ENCODE data around the gene GBP6.
"Not testable (repeated sequence)": the region's sequence is repeated elsewhere in the genome, so short reads cannot be mapped to it uniquely, and the experiment has no call there.

GBP6 gene, protein sequence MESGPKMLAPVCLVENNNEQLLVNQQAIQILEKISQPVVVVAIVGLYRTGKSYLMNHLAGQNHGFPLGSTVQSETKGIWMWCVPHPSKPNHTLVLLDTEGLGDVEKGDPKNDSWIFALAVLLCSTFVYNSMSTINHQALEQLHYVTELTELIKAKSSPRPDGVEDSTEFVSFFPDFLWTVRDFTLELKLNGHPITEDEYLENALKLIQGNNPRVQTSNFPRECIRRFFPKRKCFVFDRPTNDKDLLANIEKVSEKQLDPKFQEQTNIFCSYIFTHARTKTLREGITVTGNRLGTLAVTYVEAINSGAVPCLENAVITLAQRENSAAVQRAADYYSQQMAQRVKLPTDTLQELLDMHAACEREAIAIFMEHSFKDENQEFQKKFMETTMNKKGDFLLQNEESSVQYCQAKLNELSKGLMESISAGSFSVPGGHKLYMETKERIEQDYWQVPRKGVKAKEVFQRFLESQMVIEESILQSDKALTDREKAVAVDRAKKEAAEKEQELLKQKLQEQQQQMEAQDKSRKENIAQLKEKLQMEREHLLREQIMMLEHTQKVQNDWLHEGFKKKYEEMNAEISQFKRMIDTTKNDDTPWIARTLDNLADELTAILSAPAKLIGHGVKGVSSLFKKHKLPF

DNA sequence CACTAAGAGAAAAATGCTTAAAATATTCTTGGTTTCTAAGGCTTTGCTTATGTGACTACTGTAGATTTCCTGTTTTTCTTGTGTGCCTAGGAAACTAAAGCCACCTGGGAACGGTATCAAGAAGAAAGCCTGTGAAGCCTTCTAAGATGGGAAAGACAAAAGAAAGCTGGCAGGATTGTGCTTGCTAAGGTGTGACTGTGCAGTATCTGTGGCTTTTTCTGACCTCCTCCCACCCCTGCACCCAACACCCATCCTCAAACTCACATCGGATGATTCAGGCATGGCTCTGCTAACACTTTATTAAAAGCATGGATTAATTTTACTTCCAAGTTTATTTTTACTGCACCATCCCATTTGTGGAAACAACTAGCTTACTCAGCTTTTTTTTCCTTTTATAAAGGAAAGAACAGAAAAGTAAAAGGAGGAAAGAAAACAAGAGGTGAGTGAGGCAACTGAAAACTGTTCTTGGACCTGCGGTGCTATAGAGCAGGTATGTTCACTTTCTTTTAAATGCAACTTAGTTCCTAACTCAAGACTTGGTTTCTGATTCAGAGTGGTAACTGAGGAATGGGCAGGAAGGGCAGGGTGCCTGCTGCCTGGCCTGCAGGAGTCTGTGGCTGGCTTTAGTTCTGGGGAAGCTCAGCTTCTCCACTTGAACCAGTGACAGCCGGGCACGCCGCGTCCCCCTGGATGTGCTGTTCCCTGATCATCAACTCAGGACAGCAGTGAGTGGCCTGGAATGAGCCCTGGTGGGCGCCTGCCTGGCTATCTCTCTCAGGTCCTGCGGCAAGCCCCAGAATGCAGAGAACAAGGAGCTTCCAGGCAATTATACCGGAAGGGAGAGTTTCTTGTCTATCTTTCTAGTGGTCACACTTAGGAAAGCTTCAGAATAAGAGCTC, at the start of gene GBP6:
TSS of gene GBP6 (plus strand) at position 422 of the 899 bp plus-strand sequence. CDS start 4,493 bp downstream, outside the sequence.
- no peak for DNase-seq (ENCODE audit: low spot score)

DNA sequence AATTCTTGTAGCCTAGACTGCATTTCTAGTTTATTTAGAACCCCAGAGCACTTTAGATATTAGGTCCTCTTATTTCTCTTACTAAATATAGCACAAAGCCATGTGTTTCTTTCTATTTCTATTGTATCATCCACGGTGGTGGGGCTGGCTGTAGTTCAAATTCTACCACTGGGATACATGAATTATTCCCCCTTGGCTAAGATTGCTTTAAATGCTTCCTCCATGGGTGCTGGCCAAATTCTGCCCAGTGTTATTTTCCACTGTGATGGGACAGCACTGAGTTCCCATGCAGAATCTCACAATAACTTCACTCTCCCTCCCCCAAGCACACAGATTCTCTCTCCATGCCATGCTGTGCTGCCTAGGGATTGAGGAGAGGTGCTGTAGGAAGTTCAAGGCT, 41.5 kb upstream of the GBP6 start:
- DNase-seq (ENCODE audit: low spot score), result no peak

DNA sequence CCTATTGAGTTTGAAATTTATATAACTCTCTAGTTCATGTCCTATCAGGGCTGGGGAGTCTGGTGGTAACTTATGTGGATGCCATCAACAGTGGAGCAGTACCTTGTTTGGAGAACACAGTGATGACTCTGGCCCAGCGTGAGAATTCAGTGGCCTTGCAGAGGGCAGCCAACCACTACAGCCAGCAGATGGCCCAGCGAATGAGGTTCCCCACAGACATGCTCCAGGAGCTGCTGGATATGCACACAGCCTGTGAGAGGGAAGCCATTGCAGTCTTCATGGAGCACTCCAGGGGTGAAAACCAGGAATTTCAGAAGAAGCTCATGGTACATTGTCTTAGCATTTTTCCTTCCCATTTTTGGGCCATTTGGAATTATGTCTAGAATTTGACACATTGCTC, 32.0 kb upstream of the GBP6 start:
- peak; percentile 3 for DNase-seq (ENCODE audit: low spot score)

DNA sequence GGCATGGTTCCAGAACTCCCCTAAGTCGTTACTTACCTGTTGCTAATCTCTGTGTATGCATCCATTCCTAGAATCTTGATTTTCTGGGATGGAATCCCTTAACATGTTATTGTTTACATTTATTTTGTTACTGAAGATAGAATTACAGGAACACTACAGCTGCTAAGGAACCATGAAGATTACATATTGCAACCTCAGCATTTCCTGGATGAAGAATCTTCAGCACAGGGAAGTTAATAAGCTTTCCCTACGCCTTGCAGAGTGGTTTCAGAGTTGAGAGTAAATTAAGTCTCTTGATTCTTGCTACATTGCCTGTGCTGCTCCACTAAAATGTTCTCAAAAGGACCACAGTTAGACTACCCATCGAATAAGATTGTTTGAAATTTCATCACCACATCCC, 31.4 kb upstream of the GBP6 start:
- no peak for DNase-seq (ENCODE audit: low spot score)

DNA sequence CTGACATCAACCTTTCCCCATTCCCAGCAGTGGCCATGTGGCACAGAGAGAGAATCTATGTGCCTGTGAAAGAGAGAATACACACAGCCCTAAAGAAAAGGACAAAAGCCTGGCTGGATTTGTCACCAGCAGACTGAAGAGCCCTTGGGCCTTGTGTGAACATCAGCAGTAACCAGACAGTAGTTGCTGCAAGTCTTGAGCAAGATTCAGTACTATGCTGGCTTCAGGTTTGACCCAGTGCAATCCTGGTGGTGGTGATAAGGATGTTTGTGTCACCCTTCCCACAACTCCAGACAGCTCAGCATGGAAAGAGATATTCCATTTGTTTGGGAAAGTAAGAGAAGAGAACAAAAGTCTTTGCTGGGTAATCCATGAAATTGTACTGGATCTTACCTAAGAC, 28.4 kb upstream of the GBP6 start:
- no peak for DNase-seq (ENCODE audit: low spot score)

DNA sequence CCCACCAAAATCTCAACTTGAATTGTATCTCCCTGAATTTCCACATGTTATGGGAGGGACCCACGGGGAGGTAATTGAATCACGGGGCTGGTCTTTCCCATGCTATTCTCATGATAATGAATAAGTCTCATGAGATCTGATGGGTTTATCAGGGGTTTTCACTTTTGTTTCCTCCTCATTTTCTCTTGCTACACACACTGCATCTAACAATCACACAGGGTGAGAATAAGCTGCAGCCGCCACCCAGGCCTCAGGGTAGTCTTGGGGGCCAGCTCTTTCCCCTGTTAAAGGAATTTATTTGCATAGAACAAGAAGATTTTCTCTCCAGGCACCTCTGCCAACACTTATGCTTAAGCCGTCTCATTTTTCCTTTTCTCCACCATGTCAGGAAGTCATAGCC, 26.0 kb upstream of the GBP6 start:
- no peak for DNase-seq (ENCODE audit: low spot score)

DNA sequence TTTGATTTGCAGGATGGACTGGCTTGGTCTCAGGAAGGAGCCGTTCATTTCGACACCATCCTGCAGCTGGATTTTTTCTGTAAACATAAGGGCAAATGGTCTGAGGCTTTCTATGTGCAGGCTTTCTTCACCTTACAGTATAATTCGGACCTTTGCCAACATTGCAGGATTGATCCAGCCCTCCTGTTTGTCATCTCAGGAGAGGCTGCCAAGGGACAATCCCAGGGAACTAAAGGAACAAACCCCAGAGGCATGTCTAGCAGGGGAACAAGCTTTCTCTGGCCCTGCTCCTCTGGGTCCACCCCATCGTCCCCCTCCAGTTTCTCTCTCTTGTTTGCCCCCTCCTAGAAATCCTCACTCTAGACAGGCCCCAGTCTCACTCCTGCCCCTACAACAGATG, 24.8 kb upstream of the GBP6 start:
- no peak for DNase-seq (ENCODE audit: low spot score)

DNA sequence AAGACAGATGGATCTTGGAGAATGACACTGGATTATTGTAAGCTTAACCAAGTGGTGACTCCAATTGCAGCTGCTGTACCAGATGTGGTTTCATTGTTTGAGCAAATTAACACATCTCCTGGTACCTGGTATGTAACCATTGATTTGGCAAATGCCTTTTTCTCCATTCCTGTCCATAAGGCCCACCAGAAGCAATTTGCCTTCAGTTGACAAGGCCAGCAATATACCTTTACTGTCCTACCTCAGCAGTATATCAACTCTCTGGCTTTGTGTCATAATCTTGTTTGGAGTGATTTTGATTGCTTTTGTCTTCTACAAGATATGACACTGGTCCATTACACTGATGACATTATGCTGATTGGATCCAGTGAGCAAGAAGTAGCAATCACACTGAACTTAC, 18.4 kb upstream of the GBP6 start:
- DNase-seq (ENCODE audit: low spot score), result not testable (repeated sequence)

DNA sequence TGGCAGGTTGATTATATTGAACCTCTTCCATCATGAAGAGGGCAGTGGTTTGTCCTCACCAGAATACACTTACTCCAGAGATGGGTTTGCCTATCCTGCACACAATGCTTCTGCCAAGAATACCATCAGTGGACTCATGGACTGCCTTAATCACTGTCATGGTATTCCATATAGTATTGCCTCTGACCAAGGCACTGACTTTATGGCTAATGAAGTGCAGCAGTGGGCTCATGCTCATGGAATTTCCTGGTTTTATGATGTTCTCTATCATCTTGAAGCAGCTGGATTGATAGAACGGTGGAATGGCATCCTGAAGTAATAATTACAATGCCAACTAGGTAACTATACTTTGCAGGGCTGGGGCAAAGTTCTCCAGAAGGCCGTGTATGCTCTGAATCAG, 16.6 kb upstream of the GBP6 start:
- DNase-seq (ENCODE audit: low spot score), result no peak

DNA sequence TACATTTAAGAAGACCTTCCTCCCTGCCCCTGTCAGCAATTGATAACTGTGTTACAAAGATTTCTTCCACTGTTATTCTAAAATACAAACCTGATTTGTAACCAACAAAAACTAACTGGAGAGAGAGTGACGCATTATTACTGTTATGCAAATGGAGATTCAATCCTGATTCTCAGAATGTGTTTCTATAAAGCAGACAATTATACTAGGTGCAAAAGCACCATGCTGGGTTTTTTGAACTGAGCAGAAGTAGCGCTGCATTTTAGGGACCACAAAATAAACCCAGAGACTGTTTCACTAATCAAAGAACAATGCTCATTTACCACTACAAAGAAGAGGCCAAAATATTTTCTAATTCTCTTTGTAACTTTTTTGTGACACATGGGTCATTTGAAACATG, 13.6 kb upstream of the GBP6 start:
- no peak for DNase-seq (ENCODE audit: low spot score)

DNA sequence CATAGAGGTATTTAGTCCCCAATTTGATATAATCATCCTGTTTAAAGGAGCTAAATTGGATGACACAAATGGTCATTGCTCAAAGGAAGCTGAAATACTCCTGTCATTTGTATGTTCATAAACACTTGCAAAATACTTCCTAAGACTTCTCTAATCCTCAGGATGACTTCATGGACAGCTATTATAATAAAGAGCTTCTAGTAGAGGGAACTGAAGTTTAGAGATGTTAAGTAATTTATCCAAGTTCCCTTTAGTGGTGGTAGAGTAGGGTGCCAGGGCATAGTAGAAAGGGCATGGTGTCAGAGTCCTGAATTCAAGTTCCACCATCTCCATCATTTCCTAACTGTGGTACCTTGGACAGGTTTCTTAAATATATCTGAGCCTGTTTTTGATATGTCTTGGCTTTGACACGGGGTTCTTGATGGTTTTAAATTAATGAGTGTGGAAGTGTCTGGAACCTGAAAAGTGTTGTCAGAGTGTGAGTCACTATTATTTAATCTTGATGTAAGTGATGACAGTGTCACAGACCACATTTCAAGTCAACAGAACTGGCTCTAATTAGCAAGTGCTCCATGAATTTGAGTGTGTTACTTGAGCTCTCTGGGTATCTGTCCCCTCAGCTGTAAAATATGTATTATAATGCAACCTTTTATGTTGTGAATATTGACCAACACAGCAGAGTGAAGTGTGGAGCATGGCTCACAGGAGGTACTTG, 12.1 kb upstream of the GBP6 start:
- peak; percentile 17 for DNase-seq (ENCODE audit: low spot score)

DNA sequence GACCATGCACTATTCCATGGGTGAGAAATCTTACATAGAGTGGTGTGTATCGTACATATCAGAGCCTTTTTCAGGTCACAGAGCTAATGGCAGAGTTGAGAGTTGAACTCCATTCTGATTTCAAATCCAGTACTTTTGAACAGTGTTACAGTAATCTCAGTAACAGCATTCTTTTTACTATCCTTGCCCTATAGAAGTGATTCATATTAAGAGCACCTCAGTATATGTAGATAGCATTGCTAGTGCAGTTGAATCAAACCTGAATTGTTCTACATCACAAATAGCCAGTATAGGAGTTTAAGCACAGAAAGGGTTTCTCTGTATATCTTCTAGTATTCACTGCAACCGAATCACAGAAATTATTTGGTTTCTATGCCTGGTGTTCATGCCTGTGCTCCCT, 11.4 kb upstream of the GBP6 start:
- no peak for DNase-seq (ENCODE audit: low spot score)

DNA sequence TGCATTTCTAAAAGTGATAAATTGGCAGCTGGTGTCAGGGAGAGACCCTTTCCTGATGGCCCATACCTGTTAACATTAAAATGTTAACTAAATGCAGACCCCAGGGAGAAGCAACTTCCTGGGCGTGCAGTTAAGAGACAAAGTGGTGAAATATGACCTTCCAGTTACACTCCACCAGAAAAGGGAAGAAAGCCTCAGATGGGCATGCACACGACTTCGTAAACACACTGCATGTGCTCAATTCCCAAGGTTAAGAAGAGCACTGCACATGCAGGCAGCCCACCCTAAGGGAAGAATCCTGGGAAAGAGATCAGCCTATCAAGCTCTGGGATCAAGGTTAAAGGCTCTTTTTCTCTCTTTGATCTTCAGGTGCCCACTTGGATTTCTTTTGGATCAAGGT, 9.7 kb upstream of the GBP6 start:
- DNase-seq (ENCODE audit: low spot score), result no peak

DNA sequence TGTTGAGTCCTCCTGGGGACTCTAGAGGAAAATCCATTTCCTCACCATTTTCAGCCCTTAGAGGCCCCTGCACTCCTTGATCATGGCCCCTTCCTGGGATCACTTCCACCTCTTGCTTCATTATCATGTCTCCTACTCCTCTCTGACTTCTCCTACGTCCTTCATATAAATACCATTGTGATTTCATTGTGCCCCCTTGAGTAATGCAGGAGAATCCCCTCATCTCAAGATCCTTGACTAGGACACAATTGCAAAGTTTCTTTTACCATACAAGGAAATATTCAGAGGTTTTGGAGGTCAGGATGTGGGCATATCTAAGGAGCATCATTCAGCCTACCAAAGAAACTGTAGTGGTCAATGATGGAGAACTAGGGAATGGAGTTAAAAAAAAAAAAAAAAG, 8.8 kb upstream of the GBP6 start:
- DNase-seq (ENCODE audit: low spot score), result no peak

DNA sequence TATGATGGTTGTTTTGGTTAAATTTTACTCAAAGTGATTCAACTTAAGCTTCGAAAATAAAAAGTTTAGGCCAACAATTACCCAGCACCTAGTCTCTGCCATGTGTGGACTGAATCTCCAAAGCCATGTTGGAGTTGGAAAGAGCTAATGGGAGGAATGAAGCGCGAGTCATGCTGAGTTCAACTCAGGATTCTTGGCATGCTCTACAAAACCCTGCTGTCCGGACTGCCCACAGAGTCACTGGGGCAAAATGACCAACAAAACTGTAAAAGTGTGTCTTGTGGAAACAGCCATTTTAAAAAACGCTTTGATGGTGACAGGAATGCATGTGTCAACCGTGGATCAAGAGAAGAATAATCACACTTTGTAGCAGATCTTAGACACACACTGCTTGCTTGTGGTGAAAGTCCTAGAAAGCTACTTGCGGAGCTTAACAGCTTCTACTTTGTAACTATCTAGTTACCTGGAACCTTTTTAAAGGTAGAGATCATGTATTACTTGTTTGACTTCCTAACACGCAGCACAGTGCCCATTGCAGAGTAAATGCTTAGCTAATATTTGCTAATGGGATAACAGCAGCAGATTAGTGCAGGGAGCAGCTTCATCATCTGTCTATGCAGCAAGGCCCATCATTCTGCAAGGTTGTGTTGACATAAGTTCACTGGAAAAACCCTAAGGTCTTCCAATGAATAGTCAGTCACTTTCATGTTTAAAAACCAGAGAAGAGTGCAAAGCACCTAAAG, 7.0 kb upstream of the GBP6 start:
- peak; percentile 30 for DNase-seq (ENCODE audit: low spot score)

DNA sequence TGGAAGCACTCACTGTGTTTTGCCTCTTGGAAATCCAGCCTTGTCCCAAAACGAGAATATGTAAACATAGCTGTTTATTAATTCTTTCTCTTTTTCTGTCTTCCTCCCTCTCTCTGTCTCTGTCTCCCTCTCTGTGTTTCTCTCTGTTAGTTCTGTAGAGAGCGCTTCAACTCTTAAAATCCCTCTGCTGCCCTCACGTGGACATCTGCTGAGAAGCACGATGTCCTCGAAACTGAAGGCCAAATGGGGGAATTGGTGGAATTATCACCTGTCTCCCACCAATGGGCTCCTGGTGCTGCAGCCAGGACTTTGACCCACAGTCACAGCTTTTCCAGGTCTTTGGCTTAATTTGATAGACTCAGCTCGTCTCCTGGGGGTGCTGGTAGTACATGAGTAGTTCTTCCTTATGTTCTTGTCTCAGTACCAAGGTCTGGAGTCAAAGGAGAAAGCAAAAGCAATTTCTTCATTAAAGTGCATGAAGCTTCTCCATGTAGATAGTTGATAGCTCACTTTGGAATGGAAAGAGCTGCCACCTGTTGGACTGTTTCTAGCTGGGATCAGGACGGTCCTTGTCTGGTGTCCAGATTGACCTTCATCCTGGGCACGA, 5.5 kb upstream of the GBP6 start:
- peak; percentile 71 for DNase-seq (ENCODE audit: low spot score)

DNA sequence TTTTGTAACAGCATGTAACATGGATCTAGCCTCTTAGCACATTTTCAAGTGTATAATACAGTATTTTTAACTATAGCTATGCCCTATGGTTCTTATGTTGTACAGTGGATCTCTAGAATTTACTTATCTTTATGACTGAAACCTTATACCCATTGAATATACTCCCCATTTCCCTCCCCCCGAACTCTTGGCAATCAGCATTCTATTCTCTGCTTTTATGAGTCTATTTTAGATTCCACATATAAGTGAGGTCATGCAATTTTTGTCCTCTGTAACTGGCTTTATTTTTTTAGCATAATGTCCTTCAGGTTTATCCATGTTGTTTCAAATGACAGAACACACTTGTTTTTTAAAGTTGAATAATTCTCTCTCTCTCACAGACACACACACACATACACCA, 3.1 kb upstream of the GBP6 start:
- no peak for DNase-seq (ENCODE audit: low spot score)

DNA sequence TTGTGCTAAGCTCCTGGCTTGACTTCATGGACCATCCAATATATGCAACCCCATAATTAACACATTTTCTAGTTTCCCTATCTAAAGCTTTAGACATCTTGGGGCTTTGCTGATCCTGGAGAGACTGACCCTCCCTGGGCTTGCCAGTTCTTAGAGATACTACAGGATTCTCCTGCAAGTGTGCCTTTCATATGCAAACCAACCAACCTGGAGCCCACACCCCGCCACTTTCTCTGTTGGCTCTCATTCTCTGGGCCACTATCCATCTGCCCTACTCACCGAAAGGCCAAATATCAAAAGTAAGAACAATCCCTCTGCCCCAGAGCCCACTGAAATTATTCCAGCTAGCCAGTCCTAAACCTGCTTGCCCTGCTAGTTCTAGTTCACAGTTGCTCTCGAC, 2.2 kb upstream of the GBP6 start:
- DNase-seq (ENCODE audit: low spot score), result no peak

DNA sequence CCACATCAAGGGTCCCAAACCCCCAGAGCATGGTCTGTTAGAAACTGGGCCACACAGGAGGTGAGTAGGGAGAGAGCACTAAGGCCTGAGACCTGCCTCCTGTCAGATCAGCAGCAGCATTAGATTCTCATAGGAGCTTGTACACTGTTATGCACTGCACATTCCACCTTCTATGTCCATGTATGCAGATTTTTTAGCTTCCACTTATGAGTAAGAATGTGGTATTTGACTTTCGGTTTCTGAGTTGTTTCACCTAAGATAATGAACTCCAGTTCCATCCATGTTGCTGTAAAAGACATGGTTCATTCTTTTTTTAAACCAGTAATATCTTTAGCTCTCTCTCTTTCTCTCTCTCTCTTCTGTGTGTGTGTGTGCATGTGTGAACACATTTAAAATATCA, 663 bp upstream of the GBP6 start:
- DNase-seq (ENCODE audit: low spot score), result no peak

DNA sequence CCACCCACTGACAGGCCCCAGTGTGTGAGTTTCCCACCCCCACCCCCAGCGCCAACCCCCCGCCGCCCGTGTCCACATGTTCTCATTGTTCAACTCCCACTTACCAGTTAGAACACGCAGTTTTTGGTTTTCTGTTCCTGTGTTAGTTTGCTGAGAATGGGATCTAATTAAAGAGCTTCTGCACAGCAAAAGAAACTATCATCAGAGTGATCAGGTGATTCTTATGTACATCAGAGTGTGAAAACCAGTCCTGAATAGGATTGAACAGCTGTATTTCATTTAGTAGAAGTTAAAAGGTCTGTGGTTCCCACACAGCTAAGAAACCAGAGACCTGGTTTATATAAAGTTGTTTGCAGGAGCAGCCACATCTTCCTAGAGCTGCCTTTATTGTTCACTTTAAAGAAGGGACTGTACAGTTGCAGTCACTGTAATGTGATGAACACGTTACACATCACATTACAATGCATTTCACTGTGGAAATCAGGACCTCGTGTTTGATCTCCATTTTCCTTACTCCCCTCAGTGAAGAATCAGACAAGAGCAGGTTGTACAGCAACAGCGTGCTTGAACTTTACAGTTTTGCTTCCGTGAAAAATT, 1.2 kb downstream of the GBP6 start:
- no peak for DNase-seq (ENCODE audit: low spot score)

DNA sequence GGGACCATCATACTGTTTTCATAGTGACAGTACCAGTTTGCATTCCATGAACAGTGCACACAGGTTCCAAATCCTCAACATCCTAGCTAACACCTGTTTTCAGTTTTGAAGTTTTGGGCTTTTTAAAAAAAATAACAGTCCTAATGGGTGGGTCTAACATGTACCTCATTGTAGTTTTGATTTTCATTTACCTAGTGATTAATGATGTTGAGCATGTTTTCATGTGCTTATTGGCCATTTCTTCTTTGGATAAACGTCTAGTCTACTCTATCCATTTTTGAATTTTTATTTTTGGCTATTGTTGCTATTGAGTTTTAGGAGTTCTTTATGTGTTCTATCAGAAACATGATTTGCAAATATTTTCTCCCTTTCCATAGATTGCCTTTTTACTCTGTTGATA, 3.4 kb downstream of the GBP6 start:
- DNase-seq (ENCODE audit: low spot score), result no peak
